Prostate gland (tissue), 2 donors: Measurements from ENCODE around the gene CABLES1. TPM values are rescaled to one million over a fixed set of nuclear protein-coding genes. Genes with fewer than 3 reads are reported as not detected.

ENCODE experiments used
- DNase-seq: peaks from one replicate; pipeline ENCODE4 v3.0.0-alpha.2; 2019; ENCODE audit warnings: low spot score
- H3K27ac ChIP-seq, 2 donors: fragments of 200-600 bp; sonication (generic); 2 replicates each; pipeline ENCODE4 v1.5.1; 2017 to 2019
- H3K27me3 ChIP-seq: fragments of 200-600 bp; sonication (generic); replicated peaks from 2 replicates; pipeline ENCODE4 v1.5.1; 2019; ENCODE audit not compliant: insufficient read depth
- H3K36me3 ChIP-seq, 2 donors: fragments of 200-600 bp; sonication (generic); 1 replicate in 1 of 2; 2 replicates in 1 of 2; pipeline versions ENCODE4 v1.5.1 to v1.8.1; 2017 to 2019
- H3K4me1 ChIP-seq: fragments of 200-600 bp; sonication (generic); replicated peaks from 2 replicates; pipeline ENCODE4 v1.5.1; 2019
- H3K4me3 ChIP-seq, 2 donors: fragments of 200-600 bp; sonication (generic); 2 replicates each; pipeline ENCODE4 v1.5.1; 2017 to 2019
- H3K9me3 ChIP-seq: fragments of 200-600 bp; sonication (generic); 2 replicates; pipeline ENCODE4 v1.5.1; 2017
- POLR2A ChIP-seq: fragments of 450-650 bp; IDR thresholded peaks from one replicate; pipeline ENCODE4 v1.6.1; 2016; ENCODE audit warnings: antibody characterized with exemption, mild to moderate bottlenecking
- POLR2AphosphoS5 ChIP-seq: sonication (generic); formaldehyde crosslinking; IDR thresholded peaks from one replicate; pipeline ENCODE4 v1.6.1; 2017; ENCODE audit warnings: antibody characterized with exemption
- WGBS: methylation state at CpG from one replicate; pipeline ENCODE4 v1.1.5; 2018; 5-methylcytosine and 5-hydroxymethylcytosine counted together
- intact Hi-C: fragments of 100-400 bp; cut with DNase I; formaldehyde crosslinking; loops from one replicate; pipeline ENCODE4 v1.14.2; 2022
- total RNA-seq, 2 donors: library from RNA; depleted of rRNA; stranded (reverse); fragments of >200 nt; gene quantifications; one replicate each; pipeline ENCODE4 v1.1.0, GENCODE V29; 2016
- TF ChIP-seq, protein P1 (sequence below), 4 experiments: fragments of 200-600 bp in 2 of 4; fragments of 450-650 bp in 2 of 4; sonication (generic) in 2 of 4; IDR thresholded peaks; 1 replicate in 3 of 4; 2 replicates in 1 of 4; pipeline ENCODE4 v1.5.1; 2016 to 2019; ENCODE audit warnings: antibody characterized with exemption in 4 of 4, mild to moderate bottlenecking in 2 of 4, moderate library complexity in 2 of 4

CABLES1 gene
- total RNA-seq, 2 donors from 2014 or later = 3.9 to 16.2 TPM

DNA sequence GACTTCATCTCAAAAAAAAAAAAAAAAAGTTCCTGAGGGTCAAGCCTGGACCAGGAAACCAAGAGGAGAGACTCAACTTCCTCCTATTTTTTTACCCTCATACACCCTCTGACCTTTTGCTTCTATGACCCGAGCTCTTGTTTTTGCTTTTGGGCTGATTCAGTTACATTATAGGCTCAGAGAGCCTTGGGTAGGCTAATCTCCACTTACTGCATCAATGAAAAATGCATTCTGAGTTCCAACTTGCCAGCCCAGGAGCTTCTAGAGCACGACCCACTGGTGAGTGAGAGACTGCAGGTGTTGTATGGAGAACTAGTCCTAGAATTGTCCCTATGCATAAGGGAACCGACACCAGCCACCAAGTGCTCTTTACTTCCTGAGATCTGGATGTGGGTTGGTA is 91.1 kb downstream of the CABLES1 start:
- Histone ChIP-seq H3K4me3 (no peak overlapping the region), H3K27me3 (no peaks in the 10 kb centered on the region), H3K9me3 (no peaks in the 10 kb centered on the region), H3K36me3 (no peaks in the 10 kb centered on the region), H3K4me1 (no peaks in the 10 kb centered on the region), H3K27ac (no peak overlapping the region)
- no peak for DNase-seq
- TF ChIP-seq, protein P1, sequence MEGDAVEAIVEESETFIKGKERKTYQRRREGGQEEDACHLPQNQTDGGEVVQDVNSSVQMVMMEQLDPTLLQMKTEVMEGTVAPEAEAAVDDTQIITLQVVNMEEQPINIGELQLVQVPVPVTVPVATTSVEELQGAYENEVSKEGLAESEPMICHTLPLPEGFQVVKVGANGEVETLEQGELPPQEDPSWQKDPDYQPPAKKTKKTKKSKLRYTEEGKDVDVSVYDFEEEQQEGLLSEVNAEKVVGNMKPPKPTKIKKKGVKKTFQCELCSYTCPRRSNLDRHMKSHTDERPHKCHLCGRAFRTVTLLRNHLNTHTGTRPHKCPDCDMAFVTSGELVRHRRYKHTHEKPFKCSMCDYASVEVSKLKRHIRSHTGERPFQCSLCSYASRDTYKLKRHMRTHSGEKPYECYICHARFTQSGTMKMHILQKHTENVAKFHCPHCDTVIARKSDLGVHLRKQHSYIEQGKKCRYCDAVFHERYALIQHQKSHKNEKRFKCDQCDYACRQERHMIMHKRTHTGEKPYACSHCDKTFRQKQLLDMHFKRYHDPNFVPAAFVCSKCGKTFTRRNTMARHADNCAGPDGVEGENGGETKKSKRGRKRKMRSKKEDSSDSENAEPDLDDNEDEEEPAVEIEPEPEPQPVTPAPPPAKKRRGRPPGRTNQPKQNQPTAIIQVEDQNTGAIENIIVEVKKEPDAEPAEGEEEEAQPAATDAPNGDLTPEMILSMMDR (IDR thresholded peaks at IDR 0.05) = no peak
- no peak for TF ChIP-seq POLR2AphosphoS5
- TF ChIP-seq POLR2A = no peak
- intact Hi-C loops = loop anchor here (5.0 to 10.0 kb wide), 2 partner anchors 69 to 128 kb away; no protein-coding TSS in a partner anchor
- 62% methylated on average over 3 of the region's 3 CpGs for WGBS

DNA sequence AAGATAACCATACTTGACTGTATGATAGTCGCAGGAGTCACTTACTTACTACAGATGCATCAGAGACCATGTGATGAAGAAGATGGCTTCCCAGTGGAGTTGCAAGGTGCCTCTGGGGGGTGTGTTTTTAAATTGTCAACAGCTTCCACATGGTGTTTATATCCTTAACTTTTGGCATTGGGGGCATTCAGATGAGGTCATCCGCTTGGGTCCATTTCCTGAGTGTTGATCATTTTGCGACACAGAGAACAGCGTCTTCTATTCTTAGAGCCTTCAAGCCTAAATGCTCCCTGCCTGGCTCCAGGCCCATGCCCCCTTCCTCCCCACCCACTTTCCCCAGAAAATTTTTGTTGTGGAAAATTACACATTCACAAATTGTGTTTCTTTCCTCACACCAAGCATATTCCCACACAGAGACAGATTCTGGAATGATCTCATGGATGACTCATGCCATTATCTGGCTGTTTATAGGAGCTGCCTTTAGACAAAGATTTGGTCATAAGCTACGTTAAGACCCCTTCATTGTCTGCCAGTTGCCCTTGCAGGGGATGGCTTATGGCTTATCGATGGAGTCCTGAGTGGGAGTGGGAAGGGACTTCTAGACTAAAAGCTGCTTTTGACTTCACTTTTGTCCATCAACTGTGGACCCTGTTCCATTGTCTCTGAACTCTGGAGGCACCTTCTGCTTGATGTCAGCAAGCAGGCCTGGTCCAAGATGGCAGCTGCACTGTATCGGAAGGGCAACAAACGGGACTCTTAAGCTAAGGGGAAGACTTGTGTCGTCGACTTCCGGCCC is 91.8 kb downstream of the CABLES1 start:
- Histone ChIP-seq H3K4me1 (no peaks in the 10 kb centered on the region), H3K4me3 (no peak overlapping the region), H3K36me3 (no peaks in the 10 kb centered on the region), H3K27ac (no peak overlapping the region), H3K27me3 (no peaks in the 10 kb centered on the region), H3K9me3 (no peaks in the 10 kb centered on the region)
- TF ChIP-seq, protein P1 (IDR thresholded peaks at IDR 0.05) = no peak
- no peak for TF ChIP-seq POLR2AphosphoS5
- no peak for TF ChIP-seq POLR2A
- WGBS = 67% methylated on average over 11 of the region's 11 CpGs
- intact Hi-C loops = loop anchor here (5.0 to 10.0 kb wide), 2 partner anchors 70 to 128 kb away; no protein-coding TSS in a partner anchor
- no peak for DNase-seq

DNA sequence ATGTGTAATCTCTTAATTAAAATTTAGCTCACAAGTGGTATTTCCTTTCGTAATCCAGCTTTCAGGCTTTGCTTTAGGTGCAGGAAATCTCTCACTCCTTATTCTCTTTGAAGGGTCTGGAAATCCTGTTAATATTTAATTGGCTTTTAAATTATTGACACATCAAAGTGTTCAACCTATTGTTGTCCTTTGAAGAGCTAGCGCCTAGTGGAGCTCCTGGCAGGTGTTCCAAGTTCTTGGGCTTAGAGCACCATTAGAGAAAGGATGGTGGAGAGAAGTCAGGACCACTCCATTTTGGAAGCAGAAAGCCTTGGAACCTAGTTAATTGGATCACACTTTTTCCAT is 92.4 kb downstream of the CABLES1 start:
- Histone ChIP-seq H3K4me3 (no peak overlapping the region), H3K9me3 (no peaks in the 10 kb centered on the region), H3K27me3 (no peaks in the 10 kb centered on the region), H3K4me1 (no peaks in the 10 kb centered on the region), H3K36me3 (no peaks in the 10 kb centered on the region), H3K27ac (no peak overlapping the region)
- 44% methylated on average over 2 of the region's 2 CpGs for WGBS
- intact Hi-C loops = loop anchor here (2.0 to 10.0 kb wide), 3 partner anchors 70 to 127 kb away; no protein-coding TSS in a partner anchor
- DNase-seq = no peak
- TF ChIP-seq, protein P1 (IDR thresholded peaks at IDR 0.05) = no peak
- TF ChIP-seq POLR2AphosphoS5 = no peak
- TF ChIP-seq POLR2A = no peak

DNA sequence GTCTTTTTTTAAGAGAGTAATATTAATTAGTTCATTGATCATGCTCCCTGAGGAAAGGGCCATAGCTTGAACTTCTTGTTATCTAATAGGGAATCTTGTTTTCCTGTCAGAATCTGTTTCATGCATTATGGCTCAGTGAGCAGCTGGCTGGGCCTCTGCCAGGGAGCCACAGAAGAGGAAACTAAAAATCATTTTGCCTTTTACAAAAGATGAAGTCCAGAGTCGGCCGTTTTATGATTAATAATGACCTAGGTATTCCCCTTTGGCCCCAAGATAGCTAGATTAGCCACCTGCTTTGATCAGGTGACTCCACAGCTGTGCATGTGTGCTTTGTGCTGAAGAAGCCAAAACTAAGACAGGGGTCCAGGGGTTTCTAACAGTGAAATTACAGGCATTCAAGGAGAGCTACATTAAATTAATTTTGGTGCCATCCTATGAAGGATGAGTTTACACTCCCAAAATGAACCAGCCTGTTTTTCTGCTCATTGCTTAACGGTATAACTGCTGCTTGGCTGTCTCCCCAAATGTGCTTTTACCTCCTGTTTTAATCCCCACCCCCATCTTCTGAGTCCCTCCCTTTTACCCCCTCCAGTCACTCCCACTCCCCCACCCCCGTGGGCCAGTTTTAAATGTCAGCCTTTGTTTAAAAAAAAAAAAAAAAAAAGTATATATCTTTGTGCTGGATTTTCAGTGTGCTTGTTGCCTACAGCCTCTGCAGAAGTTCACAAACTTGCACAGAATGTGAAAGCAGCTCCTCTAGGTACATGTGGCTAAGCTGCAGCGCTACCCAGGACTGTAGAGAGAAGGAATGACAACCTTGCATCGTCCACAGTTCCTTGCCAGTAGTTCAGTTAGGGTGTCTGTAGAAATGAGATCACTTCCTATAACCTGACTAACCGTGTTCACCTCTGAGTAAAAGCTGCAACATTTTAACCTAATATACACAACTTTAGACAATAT is 93.1 kb downstream of the CABLES1 start:
- 17% methylated on average over 7 of the region's 7 CpGs for WGBS

More for the DNA sequence above, 93.1 kb downstream of the CABLES1 start:
- Histone ChIP-seq H3K4me1 (no peaks in the 10 kb centered on the region), H3K4me3 (no peak overlapping the region), H3K9me3 (no peaks in the 10 kb centered on the region), H3K27ac (no peak overlapping the region), H3K36me3 (no peaks in the 10 kb centered on the region), H3K27me3 (no peaks in the 10 kb centered on the region)
- no peak for DNase-seq
- intact Hi-C loops = loop anchor here (2.0 to 10.0 kb wide), 3 partner anchors 71 to 126 kb away; no protein-coding TSS in a partner anchor
- TF ChIP-seq, protein P1 (IDR thresholded peaks at IDR 0.05) = no peak
- no peak for TF ChIP-seq POLR2A
- no peak for TF ChIP-seq POLR2AphosphoS5
